SW480 (cell line): ENCODE results near the gene PIWIL1.

Experiments used
- DNase-seq: peaks from one replicate; pipeline ENCODE4 v3.0.0-alpha.2; 2016; ENCODE audit warnings: low spot score

The PIWIL1 gene

GRCh38 chr12:130374083-130374482 is 36.4 kb downstream of the PIWIL1 start:
- no peak for DNase-seq

DNA sequence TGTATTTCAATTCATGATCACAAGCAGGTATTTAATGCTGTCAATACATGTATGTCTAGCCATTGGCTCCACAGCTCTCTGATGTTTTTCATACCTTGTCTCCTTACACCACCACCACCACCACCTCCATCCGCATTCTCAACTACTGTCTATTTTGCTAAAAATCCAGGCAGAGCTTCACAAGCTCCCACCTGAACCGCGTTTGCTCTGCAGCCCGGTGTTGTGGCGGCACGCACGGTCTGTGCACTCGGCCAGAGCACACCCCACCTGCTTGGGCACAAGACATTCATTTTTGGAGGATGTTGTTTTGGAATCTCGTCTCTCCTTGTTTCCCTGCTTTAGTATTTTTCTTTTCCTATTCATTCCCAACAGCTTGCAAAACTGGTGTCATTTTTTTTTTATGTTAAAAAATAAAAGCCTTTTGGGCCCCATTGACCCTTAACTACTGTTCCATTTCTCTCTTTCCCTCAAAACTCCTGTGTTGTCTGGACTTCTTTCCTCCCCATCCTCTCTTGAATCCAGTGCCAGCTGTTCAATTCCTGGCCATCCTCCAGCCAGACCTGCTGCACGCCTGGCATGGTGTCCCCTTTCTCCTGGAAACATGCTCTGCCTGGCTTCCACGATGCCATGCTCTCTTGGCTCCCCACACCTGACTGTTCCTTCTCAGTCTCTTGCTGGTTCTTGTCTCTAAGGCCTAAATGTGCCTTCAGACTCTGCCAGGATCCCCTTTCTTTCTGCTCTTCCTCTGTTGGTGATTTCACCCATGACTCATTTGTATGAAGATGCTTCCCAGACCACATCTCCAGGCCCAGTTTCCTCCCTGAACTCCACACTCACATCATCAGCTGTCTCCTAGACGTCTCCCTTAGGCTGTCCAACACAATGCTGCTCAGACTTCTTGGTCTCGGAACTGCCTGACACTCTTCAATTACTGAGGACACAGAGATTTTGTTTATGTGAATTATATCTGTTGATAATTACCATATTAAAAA is 37.9 kb downstream of the PIWIL1 start:
- DNase-seq = no peak

DNA sequence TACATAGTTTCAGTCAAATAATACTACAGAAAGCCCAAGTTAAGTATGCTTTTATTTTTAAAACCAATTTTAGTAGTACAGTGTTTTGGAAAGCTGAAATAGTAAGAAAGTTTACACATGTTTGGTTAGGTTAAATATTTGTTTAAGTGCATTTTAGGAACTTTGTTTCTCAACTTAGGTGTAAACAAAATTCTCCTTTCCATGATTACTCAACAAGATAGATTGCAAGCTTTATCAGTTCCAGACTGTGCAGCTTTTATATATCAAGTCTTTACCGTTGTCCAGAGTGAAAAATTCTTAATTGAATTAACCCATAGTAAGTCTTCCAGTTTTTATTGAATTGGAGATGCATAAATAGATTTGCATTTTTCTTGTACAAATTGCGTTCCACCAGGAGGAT is 45.1 kb downstream of the PIWIL1 start:
- no peak for DNase-seq

GRCh38 chr12:130384234-130384633 is 46.5 kb downstream of the PIWIL1 start:
- DNase-seq = no peak

GRCh38 chr12:130385193-130385592 is 47.5 kb downstream of the PIWIL1 start:
- no peak for DNase-seq

GRCh38 chr12:130391186-130391585 is 53.5 kb downstream of the PIWIL1 start:
- DNase-seq = no peak

GRCh38 chr12:130394906-130395305 is 57.2 kb downstream of the PIWIL1 start:
- DNase-seq = no peak

- DNase-seq = no peak
These were observed 59.0 kb downstream of the PIWIL1 start for GRCh38 chr12:130396667-130397066.

DNA sequence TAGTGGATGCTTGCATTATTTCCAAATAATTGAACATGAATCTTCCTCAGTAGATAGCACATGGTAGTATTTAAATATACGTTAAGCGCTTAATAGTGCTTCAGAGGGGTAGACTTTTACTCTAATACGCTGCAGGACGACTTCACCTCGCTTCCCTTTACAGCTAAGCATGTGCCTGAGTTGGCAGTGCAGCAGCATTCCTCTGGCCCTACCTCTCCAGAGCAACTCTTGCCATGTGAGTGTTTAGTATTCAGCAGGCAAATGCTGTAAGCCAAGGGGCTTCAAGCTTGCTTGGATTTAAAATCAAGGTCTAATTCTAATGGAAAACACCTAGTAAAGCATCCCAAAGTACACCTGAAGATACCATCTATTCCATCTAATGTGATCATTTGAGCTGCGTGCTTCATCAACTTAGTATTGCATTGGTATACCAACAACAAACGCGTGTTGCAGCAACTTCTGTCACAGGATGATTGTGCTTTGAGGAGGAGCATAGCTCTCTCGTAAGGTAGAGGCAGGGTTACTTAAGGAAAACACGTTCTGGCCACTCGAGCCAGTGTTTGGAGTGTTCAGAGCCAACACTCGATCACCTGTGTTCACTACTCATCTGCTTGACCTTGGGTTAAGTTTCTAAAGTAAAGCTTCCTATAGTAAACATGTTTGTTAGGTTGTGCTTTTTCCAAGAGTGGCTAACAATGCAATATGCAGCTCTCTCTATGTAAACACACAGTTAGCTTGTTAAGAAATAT is 60.6 kb downstream of the PIWIL1 start:
- no peak for DNase-seq

- DNase-seq = peak; percentile 46
These were observed 64.0 kb downstream of the PIWIL1 start for GRCh38 chr12:130401703-130402102.

DNA sequence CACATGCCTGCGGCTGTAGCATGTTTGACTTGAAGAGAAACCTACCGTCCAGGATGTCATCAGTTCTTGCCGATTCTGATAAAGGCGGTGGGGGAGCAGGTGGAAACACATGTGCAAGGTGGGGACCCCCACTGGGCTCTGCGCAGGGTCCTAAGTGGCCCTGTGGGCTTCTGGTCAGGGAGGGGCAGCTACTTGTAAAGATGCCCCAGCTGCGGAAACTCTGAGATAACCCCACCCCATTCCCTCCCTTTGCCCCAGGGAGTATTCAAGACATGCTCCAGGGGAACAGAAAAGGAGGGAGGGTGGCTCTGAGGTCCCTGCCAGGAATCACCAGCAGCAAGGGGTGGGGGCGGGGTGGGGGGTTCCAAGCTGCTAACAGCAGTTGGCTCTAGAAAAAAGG is 67.6 kb downstream of the PIWIL1 start:
- no peak for DNase-seq

GRCh38 chr12:130412384-130412783 is 74.7 kb downstream of the PIWIL1 start:
- no peak for DNase-seq

DNA sequence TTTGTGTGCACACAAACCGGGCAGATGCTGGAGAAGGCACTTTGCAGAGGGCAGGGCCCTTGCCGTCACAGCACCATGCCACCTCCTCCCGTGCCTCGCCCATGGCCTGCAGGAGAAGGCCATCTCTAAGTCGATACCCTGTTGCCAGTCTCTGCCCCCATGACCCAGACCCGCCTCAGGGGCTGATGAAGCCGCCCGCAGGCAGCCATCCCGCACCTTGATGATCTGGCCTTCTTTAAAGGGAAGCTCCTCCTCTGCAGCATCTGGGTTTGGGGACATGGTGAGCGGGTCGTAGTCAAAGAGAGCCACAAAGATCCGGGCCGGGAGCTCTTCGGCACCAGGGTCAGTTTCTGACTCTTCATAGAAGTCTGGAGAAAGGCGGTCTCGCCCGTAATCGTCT is 76.2 kb downstream of the PIWIL1 start:
- DNase-seq = no peak

GRCh38 chr12:130414381-130414780 is 76.7 kb downstream of the PIWIL1 start:
- no peak for DNase-seq

- no peak for DNase-seq
These were observed 80.6 kb downstream of the PIWIL1 start for GRCh38 chr12:130418251-130418650.

DNA sequence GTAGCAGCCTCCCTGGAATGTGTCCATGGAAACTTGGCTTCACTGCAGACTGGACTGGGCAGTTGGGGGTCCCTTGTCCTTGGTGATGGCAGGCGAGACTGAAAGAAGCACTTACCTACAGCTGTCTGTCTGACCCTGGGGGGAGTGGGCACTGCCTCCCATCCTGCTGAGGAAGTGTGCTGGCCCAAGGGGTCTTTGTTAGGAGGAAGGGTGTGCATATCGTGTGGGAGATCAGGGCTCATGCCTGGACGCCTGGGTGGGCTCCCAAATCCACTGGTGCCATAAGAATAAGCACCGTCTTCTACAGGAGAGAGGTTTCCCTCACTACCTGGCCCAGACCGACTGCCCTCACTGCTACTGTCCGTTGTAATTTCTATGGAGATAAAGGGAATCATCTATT is 81.4 kb downstream of the PIWIL1 start:
- DNase-seq = no peak

- no peak for DNase-seq
These were observed 82.4 kb downstream of the PIWIL1 start for GRCh38 chr12:130420071-130420470.

DNA sequence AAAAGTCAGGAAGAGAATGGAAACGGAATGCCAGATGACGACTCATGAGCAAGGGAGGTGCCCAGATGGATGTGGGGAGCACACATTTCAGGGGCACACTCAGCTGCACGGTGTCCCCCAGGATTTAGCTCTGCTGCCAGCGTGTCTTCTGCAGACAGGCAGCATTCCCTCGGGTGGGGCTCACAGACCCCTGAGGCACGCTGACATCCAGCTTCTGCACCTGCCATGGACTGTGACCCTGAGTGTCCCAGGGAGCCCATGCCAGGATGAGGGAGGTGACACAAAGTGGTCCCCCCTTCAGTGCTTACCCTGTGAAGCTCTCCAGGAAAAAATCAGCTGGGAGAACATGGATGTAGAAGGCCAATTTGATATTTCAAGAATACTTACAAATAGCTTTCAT is 84.2 kb downstream of the PIWIL1 start:
- DNase-seq = no peak
